Measurements from ENCODE around the gene CHMP1A. TPM values are rescaled to one million over a fixed set of nuclear protein-coding genes. Genes with fewer than 3 reads are reported as not detected.

The CHMP1A gene
- total RNA-seq, 1 experiment from 2014 or later, result 158 TPM

DNA sequence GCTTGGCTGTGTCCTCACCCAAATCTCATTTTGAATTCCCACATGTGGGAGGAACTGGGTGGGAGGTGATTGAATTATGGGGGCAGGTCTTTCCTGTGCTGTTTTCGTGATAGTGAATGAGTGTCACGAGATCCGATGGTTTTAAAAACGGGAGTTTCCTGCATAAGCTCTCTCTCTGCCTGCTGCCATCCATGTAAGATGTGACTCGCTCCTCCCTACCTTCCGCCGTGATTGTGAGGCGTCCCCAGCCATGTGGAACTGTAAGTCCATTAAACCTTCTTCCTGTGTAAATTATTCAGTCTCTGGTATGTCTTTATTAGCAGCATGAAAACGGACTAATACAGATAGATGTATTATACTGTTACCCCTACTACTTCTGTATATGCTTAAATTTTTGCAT lies 3.7 kb upstream of the CHMP1A start:
- ATAC-seq (no peak), DNase-seq (ENCODE audit: low read depth, low spot score) (no peak)
- no peaks in the 10 kb centered on the region for H3K9me2 ChIP-seq (ENCODE audit: insufficient read depth)
- TF ChIP-seq JUND (IDR thresholded peaks at IDR 0.05) (no peak), FOSL1 (IDR thresholded peaks at IDR 0.05; ENCODE audit: low read depth) (no peak), ELF1 (IDR thresholded peaks at IDR 0.05; ENCODE audit: borderline replicate concordance, low read depth) (no peak), SP1 (IDR thresholded peaks at IDR 0.05; ENCODE audit: low read depth) (no peak), SRF (IDR thresholded peaks at IDR 0.05; ENCODE audit: low read depth) (no peak), EGR1 (IDR thresholded peaks at IDR 0.05; ENCODE audit: low read depth) (no peak), SIN3A (IDR thresholded peaks at IDR 0.05; ENCODE audit: low read depth) (no peak), POLR2AphosphoS5 (IDR thresholded peaks at IDR 0.05; ENCODE audit: low read depth, low read length) (no peak), CEBPB (IDR thresholded peaks at IDR 0.05; ENCODE audit: low read depth) (no peak), YY1 (IDR thresholded peaks at IDR 0.05; ENCODE audit: extremely low read depth, insufficient replicate concordance, low read depth, low read length) (no peak), EZH2phosphoT487 (IDR thresholded peaks at IDR 0.05; ENCODE audit: borderline replicate concordance) (no peak), TCF7L2 (IDR thresholded peaks at IDR 0.05; ENCODE audit: borderline replicate concordance, extremely low read depth, insufficient read depth, insufficient read length) (no peak), POLR2A (IDR thresholded peaks at IDR 0.05; ENCODE audit: borderline replicate concordance, extremely low read depth, insufficient read depth, insufficient read length) (no peak), ZNF274 (IDR thresholded peaks at IDR 0.05; ENCODE audit: low read depth, low read length) (no peak), CBX3 (IDR thresholded peaks at IDR 0.05; ENCODE audit: low read depth) (no peak)
- TF ChIP-seq, protein P1, sequence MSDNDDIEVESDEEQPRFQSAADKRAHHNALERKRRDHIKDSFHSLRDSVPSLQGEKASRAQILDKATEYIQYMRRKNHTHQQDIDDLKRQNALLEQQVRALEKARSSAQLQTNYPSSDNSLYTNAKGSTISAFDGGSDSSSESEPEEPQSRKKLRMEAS (IDR thresholded peaks at IDR 0.05), result no peak
- TF ChIP-seq, protein P2, sequence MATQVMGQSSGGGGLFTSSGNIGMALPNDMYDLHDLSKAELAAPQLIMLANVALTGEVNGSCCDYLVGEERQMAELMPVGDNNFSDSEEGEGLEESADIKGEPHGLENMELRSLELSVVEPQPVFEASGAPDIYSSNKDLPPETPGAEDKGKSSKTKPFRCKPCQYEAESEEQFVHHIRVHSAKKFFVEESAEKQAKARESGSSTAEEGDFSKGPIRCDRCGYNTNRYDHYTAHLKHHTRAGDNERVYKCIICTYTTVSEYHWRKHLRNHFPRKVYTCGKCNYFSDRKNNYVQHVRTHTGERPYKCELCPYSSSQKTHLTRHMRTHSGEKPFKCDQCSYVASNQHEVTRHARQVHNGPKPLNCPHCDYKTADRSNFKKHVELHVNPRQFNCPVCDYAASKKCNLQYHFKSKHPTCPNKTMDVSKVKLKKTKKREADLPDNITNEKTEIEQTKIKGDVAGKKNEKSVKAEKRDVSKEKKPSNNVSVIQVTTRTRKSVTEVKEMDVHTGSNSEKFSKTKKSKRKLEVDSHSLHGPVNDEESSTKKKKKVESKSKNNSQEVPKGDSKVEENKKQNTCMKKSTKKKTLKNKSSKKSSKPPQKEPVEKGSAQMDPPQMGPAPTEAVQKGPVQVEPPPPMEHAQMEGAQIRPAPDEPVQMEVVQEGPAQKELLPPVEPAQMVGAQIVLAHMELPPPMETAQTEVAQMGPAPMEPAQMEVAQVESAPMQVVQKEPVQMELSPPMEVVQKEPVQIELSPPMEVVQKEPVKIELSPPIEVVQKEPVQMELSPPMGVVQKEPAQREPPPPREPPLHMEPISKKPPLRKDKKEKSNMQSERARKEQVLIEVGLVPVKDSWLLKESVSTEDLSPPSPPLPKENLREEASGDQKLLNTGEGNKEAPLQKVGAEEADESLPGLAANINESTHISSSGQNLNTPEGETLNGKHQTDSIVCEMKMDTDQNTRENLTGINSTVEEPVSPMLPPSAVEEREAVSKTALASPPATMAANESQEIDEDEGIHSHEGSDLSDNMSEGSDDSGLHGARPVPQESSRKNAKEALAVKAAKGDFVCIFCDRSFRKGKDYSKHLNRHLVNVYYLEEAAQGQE (IDR thresholded peaks at IDR 0.05; ENCODE audit: low read depth), result no peak
- TF ChIP-seq, protein P3, sequence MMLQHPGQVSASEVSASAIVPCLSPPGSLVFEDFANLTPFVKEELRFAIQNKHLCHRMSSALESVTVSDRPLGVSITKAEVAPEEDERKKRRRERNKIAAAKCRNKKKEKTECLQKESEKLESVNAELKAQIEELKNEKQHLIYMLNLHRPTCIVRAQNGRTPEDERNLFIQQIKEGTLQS (IDR thresholded peaks at IDR 0.05), result no peak
- TF ChIP-seq, protein P4, sequence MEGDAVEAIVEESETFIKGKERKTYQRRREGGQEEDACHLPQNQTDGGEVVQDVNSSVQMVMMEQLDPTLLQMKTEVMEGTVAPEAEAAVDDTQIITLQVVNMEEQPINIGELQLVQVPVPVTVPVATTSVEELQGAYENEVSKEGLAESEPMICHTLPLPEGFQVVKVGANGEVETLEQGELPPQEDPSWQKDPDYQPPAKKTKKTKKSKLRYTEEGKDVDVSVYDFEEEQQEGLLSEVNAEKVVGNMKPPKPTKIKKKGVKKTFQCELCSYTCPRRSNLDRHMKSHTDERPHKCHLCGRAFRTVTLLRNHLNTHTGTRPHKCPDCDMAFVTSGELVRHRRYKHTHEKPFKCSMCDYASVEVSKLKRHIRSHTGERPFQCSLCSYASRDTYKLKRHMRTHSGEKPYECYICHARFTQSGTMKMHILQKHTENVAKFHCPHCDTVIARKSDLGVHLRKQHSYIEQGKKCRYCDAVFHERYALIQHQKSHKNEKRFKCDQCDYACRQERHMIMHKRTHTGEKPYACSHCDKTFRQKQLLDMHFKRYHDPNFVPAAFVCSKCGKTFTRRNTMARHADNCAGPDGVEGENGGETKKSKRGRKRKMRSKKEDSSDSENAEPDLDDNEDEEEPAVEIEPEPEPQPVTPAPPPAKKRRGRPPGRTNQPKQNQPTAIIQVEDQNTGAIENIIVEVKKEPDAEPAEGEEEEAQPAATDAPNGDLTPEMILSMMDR (IDR thresholded peaks at IDR 0.05 in 2 of 3, conservative IDR thresholded peaks at IDR 0.05 in 1 of 3; ENCODE audit: borderline replicate concordance in 1 of 3, insufficient read depth in 1 of 3, low read depth in 2 of 3, low read length in 2 of 3), result no peak
- TF ChIP-seq, protein P5, sequence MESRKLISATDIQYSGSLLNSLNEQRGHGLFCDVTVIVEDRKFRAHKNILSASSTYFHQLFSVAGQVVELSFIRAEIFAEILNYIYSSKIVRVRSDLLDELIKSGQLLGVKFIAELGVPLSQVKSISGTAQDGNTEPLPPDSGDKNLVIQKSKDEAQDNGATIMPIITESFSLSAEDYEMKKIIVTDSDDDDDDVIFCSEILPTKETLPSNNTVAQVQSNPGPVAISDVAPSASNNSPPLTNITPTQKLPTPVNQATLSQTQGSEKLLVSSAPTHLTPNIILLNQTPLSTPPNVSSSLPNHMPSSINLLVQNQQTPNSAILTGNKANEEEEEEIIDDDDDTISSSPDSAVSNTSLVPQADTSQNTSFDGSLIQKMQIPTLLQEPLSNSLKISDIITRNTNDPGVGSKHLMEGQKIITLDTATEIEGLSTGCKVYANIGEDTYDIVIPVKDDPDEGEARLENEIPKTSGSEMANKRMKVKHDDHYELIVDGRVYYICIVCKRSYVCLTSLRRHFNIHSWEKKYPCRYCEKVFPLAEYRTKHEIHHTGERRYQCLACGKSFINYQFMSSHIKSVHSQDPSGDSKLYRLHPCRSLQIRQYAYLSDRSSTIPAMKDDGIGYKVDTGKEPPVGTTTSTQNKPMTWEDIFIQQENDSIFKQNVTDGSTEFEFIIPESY (IDR thresholded peaks at IDR 0.05; ENCODE audit: extremely low read depth, insufficient replicate concordance, low read length), result no peak
- ChIA-PET CTCF (no interaction called here), RAD21 (ENCODE audit: low non-redundant PET in 1 of 2, low total read pairs in 2 of 2, uncharacterized antibody in 2 of 2, unreplicated experiment in 2 of 2) (no interaction called here), POLR2A (no interaction called here)
- intact Hi-C loops (cut with micrococcal nuclease), result no loop called here
- H3K4me2 ChIP-seq (ENCODE audit: low read length), result no peak overlapping the region
- peaks cover 52% of the 10 kb centered on the region for H3K79me2 ChIP-seq (ENCODE audit: insufficient read depth, low read length)
- no peak overlapping the region for H2AFZ ChIP-seq (ENCODE audit: low read depth, low read length, poor library complexity, severe bottlenecking)
- H3K27ac ChIP-seq (ENCODE audit: low read depth, low read length), result no peak overlapping the region
- no TSS peak for BruUV-seq (replicated peaks)
- H4K20me1 ChIP-seq (ENCODE audit: insufficient read depth), result no peaks in the 10 kb centered on the region; the same call in 1 of the 2 replicates
- no peaks in the 10 kb centered on the region for H3K27me3 ChIP-seq (ENCODE audit: insufficient read depth, low read length)
- H3K4me1 ChIP-seq (ENCODE audit: control insufficient read depth in 1 of 2, insufficient read depth in 2 of 2, low read length in 2 of 2), result peaks cover 12 to 20% of the 10 kb centered on the region in 2 experiments; a peak in 3 of 4 replicates
- H3K9ac ChIP-seq (ENCODE audit: low read length), result no peak overlapping the region
- H3K4me3 ChIP-seq (replicated peaks in 1 of 2; ENCODE audit: low read depth in 1 of 2, low read length in 2 of 2), result no peak overlapping the region
- peaks cover 19 to 56% of the 10 kb centered on the region in 2 experiments for H3K36me3 ChIP-seq (ENCODE audit: control insufficient read depth in 1 of 2, insufficient read depth in 2 of 2, low read length in 2 of 2)
- H3K9me3 ChIP-seq (ENCODE audit: control insufficient read depth in 1 of 2, insufficient read depth in 1 of 2, low read depth in 1 of 2, low read length in 2 of 2), result peaks cover 0 to 5% of the 10 kb centered on the region in 2 experiments; a peak in 1 of 4 replicates

All from HCT116 (cell line).